ENCODE data around the gene TAF11L4. TPM values are rescaled to one million over a fixed set of nuclear protein-coding genes. Genes with fewer than 3 reads are reported as not detected.
"Not testable (repeated sequence)": the region's sequence is repeated elsewhere in the genome, so short reads cannot be mapped to it uniquely, and the experiment has no call there.

The TAF11L4 gene
- not detected for total RNA-seq

- H3K4me3 ChIP-seq (ENCODE audit: low read length in 3 of 3); H3K9ac ChIP-seq (ENCODE audit: low read depth in 1 of 3, low read length in 3 of 3); H3K27ac ChIP-seq (ENCODE audit: low read depth, low read length); H3K36me3 ChIP-seq (ENCODE audit: control insufficient read depth in 3 of 3, insufficient read depth in 3 of 3, low read length in 3 of 3); H3K9me3 ChIP-seq (ENCODE audit: control insufficient read depth in 3 of 3, low read length in 3 of 3); H3K4me1 ChIP-seq (ENCODE audit: control insufficient read depth in 3 of 3, insufficient read depth in 3 of 3, low read length in 3 of 3); H3K27me3 ChIP-seq (ENCODE audit: control insufficient read depth in 3 of 3, insufficient read depth in 3 of 3, low read length in 3 of 3): not testable (repeated sequence)
Measured at GRCh38 chr5:17521501-17521900, at the start of gene TAF11L4. TSS of gene TAF11L4 (plus strand) at chr5:17521801.

GRCh38 chr5:17475064-17475463 lies 46.5 kb upstream of the TAF11L4 start:
- not testable (repeated sequence) for H3K27ac ChIP-seq (ENCODE audit: low read depth, low read length); H3K9ac ChIP-seq (ENCODE audit: low read depth in 1 of 3, low read length in 3 of 3); H3K4me3 ChIP-seq (ENCODE audit: low read length in 3 of 3); H3K36me3 ChIP-seq (ENCODE audit: control insufficient read depth in 3 of 3, insufficient read depth in 3 of 3, low read length in 3 of 3); H3K4me1 ChIP-seq (ENCODE audit: control insufficient read depth in 3 of 3, insufficient read depth in 3 of 3, low read length in 3 of 3); H3K9me3 ChIP-seq (ENCODE audit: control insufficient read depth in 3 of 3, low read length in 3 of 3); H3K27me3 ChIP-seq (ENCODE audit: control insufficient read depth in 3 of 3, insufficient read depth in 3 of 3, low read length in 3 of 3)

- H3K36me3 ChIP-seq (ENCODE audit: control insufficient read depth in 3 of 3, insufficient read depth in 3 of 3, low read length in 3 of 3), result no peaks in the 10 kb centered on the region
- H3K27me3 ChIP-seq (ENCODE audit: control insufficient read depth in 3 of 3, insufficient read depth in 3 of 3, low read length in 3 of 3), result no peaks in the 10 kb centered on the region
- H3K4me1 ChIP-seq (ENCODE audit: control insufficient read depth in 3 of 3, insufficient read depth in 3 of 3, low read length in 3 of 3), result no peaks in the 10 kb centered on the region
- no peak overlapping the region for H3K4me3 ChIP-seq (ENCODE audit: low read length in 3 of 3)
- no peaks in the 10 kb centered on the region for H3K9me3 ChIP-seq (ENCODE audit: control insufficient read depth in 3 of 3, low read length in 3 of 3)
- no peak overlapping the region for H3K27ac ChIP-seq (ENCODE audit: low read depth, low read length)
- no peak overlapping the region for H3K9ac ChIP-seq (ENCODE audit: low read depth in 1 of 3, low read length in 3 of 3)
Measured at GRCh38 chr5:17477043-17477442, 44.6 kb upstream of the TAF11L4 start.

GRCh38 chr5:17477573-17478265 lies 43.9 kb upstream of the TAF11L4 start:
- H3K27me3 ChIP-seq (ENCODE audit: control insufficient read depth in 3 of 3, insufficient read depth in 3 of 3, low read length in 3 of 3), result no peaks in the 10 kb centered on the region
- H3K27ac ChIP-seq (ENCODE audit: low read depth, low read length), result no peak overlapping the region

GRCh38 chr5:17481378-17481777 lies 40.2 kb upstream of the TAF11L4 start:
- H3K4me3 ChIP-seq (ENCODE audit: low read length in 3 of 3), result no peak overlapping the region
- no peak overlapping the region for H3K9ac ChIP-seq (ENCODE audit: low read depth in 1 of 3, low read length in 3 of 3)
- no peaks in the 10 kb centered on the region for H3K9me3 ChIP-seq (ENCODE audit: control insufficient read depth in 3 of 3, low read length in 3 of 3)
- H3K27me3 ChIP-seq (ENCODE audit: control insufficient read depth in 3 of 3, insufficient read depth in 3 of 3, low read length in 3 of 3), result no peaks in the 10 kb centered on the region
- no peaks in the 10 kb centered on the region for H3K4me1 ChIP-seq (ENCODE audit: control insufficient read depth in 3 of 3, insufficient read depth in 3 of 3, low read length in 3 of 3)
- H3K27ac ChIP-seq (ENCODE audit: low read depth, low read length), result no peak overlapping the region
- H3K36me3 ChIP-seq (ENCODE audit: control insufficient read depth in 3 of 3, insufficient read depth in 3 of 3, low read length in 3 of 3), result no peaks in the 10 kb centered on the region

More at GRCh38 chr5:17477573-17478265, 43.9 kb upstream of the TAF11L4 start:
- H3K4me3 ChIP-seq (ENCODE audit: low read length in 3 of 3), result no peak overlapping the region
- H3K9ac ChIP-seq (ENCODE audit: low read depth in 1 of 3, low read length in 3 of 3), result no peak overlapping the region
- H3K9me3 ChIP-seq (ENCODE audit: control insufficient read depth in 3 of 3, low read length in 3 of 3), result no peaks in the 10 kb centered on the region
- H3K36me3 ChIP-seq (ENCODE audit: control insufficient read depth in 3 of 3, insufficient read depth in 3 of 3, low read length in 3 of 3), result no peaks in the 10 kb centered on the region
- H3K4me1 ChIP-seq (ENCODE audit: control insufficient read depth in 3 of 3, insufficient read depth in 3 of 3, low read length in 3 of 3), result no peaks in the 10 kb centered on the region

- H3K27ac ChIP-seq (ENCODE audit: low read depth, low read length), result no peak overlapping the region
Measured at GRCh38 chr5:17482790-17483189, 38.8 kb upstream of the TAF11L4 start.

GRCh38 chr5:17486464-17487173 lies 35.0 kb upstream of the TAF11L4 start:
- H3K9ac ChIP-seq (ENCODE audit: low read depth in 1 of 3, low read length in 3 of 3); H3K36me3 ChIP-seq (ENCODE audit: control insufficient read depth in 3 of 3, insufficient read depth in 3 of 3, low read length in 3 of 3); H3K27ac ChIP-seq (ENCODE audit: low read depth, low read length); H3K27me3 ChIP-seq (ENCODE audit: control insufficient read depth in 3 of 3, insufficient read depth in 3 of 3, low read length in 3 of 3); H3K9me3 ChIP-seq (ENCODE audit: control insufficient read depth in 3 of 3, low read length in 3 of 3); H3K4me1 ChIP-seq (ENCODE audit: control insufficient read depth in 3 of 3, insufficient read depth in 3 of 3, low read length in 3 of 3); H3K4me3 ChIP-seq (ENCODE audit: low read length in 3 of 3): not testable (repeated sequence)

More at GRCh38 chr5:17482790-17483189, 38.8 kb upstream of the TAF11L4 start:
- Histone ChIP-seq H3K9ac (ENCODE audit: low read depth in 1 of 3, low read length in 3 of 3) (no peak overlapping the region), H3K36me3 (ENCODE audit: control insufficient read depth in 3 of 3, insufficient read depth in 3 of 3, low read length in 3 of 3) (no peaks in the 10 kb centered on the region), H3K4me3 (ENCODE audit: low read length in 3 of 3) (no peak overlapping the region), H3K27me3 (ENCODE audit: control insufficient read depth in 3 of 3, insufficient read depth in 3 of 3, low read length in 3 of 3) (no peaks in the 10 kb centered on the region), H3K4me1 (ENCODE audit: control insufficient read depth in 3 of 3, insufficient read depth in 3 of 3, low read length in 3 of 3) (no peaks in the 10 kb centered on the region), H3K9me3 (ENCODE audit: control insufficient read depth in 3 of 3, low read length in 3 of 3) (no peaks in the 10 kb centered on the region)

GRCh38 chr5:17487174-17487512 lies 34.5 kb upstream of the TAF11L4 start:
- Histone ChIP-seq H3K36me3 (ENCODE audit: control insufficient read depth in 3 of 3, insufficient read depth in 3 of 3, low read length in 3 of 3) (no peaks in the 10 kb centered on the region), H3K9me3 (ENCODE audit: control insufficient read depth in 3 of 3, low read length in 3 of 3) (no peaks in the 10 kb centered on the region), H3K4me1 (ENCODE audit: control insufficient read depth in 3 of 3, insufficient read depth in 3 of 3, low read length in 3 of 3) (no peaks in the 10 kb centered on the region), H3K27ac (ENCODE audit: low read depth, low read length) (no peak overlapping the region), H3K27me3 (ENCODE audit: control insufficient read depth in 3 of 3, insufficient read depth in 3 of 3, low read length in 3 of 3) (no peaks in the 10 kb centered on the region), H3K4me3 (ENCODE audit: low read length in 3 of 3) (no peak overlapping the region), H3K9ac (ENCODE audit: low read depth in 1 of 3, low read length in 3 of 3) (no peak overlapping the region)

- not testable (repeated sequence) for H3K9ac ChIP-seq (ENCODE audit: low read depth in 1 of 3, low read length in 3 of 3); H3K4me1 ChIP-seq (ENCODE audit: control insufficient read depth in 3 of 3, insufficient read depth in 3 of 3, low read length in 3 of 3); H3K36me3 ChIP-seq (ENCODE audit: control insufficient read depth in 3 of 3, insufficient read depth in 3 of 3, low read length in 3 of 3); H3K4me3 ChIP-seq (ENCODE audit: low read length in 3 of 3); H3K27me3 ChIP-seq (ENCODE audit: control insufficient read depth in 3 of 3, insufficient read depth in 3 of 3, low read length in 3 of 3); H3K27ac ChIP-seq (ENCODE audit: low read depth, low read length); H3K9me3 ChIP-seq (ENCODE audit: control insufficient read depth in 3 of 3, low read length in 3 of 3)
Measured at GRCh38 chr5:17491257-17491656, 30.3 kb upstream of the TAF11L4 start.

GRCh38 chr5:17492770-17493169 lies 28.8 kb upstream of the TAF11L4 start:
- no peaks in the 10 kb centered on the region for H3K36me3 ChIP-seq (ENCODE audit: control insufficient read depth in 3 of 3, insufficient read depth in 3 of 3, low read length in 3 of 3)
- no peak overlapping the region for H3K27ac ChIP-seq (ENCODE audit: low read depth, low read length)
- no peaks in the 10 kb centered on the region for H3K27me3 ChIP-seq (ENCODE audit: control insufficient read depth in 3 of 3, insufficient read depth in 3 of 3, low read length in 3 of 3)
- no peaks in the 10 kb centered on the region for H3K9me3 ChIP-seq (ENCODE audit: control insufficient read depth in 3 of 3, low read length in 3 of 3)
- H3K9ac ChIP-seq (ENCODE audit: low read depth in 1 of 3, low read length in 3 of 3), result no peak overlapping the region
- H3K4me1 ChIP-seq (ENCODE audit: control insufficient read depth in 3 of 3, insufficient read depth in 3 of 3, low read length in 3 of 3), result no peaks in the 10 kb centered on the region
- H3K4me3 ChIP-seq (ENCODE audit: low read length in 3 of 3), result no peak overlapping the region

Measured in skeletal muscle tissue (tissue), 4 donors.